Aorta (tissue), 5 donors: ENCODE results near the gene LRRC4C. TPM values are rescaled to one million over a fixed set of nuclear protein-coding genes. Genes with fewer than 3 reads are reported as not detected.

ENCODE experiments used
- ATAC-seq: fragments of 200-7000 bp; cut with Tn5 transposase; one replicate; pipeline ENCODE4 v1.9.1; 2022; ENCODE audit warnings: moderate library complexity; ENCODE audit not compliant: low FRiP score
- DNase-seq, 2 donors: peaks; one replicate each; pipeline ENCODE4 v3.0.0-alpha.2; 2020
- H3K27ac ChIP-seq, 2 donors: one replicate each; pipeline ENCODE4 v1.5.1; 2013; ENCODE audit warnings: low read length in 2 of 2, mild to moderate bottlenecking in 2 of 2, moderate library complexity in 2 of 2, control low read depth in 1 of 2, inconsistent platforms in 1 of 2, low read depth in 1 of 2
- H3K27me3 ChIP-seq, 2 donors: one replicate each; pipeline ENCODE4 v1.6.1; 2013; ENCODE audit warnings: control low read depth in 1 of 2, low read length in 1 of 2, mild to moderate bottlenecking in 1 of 2, moderate library complexity in 1 of 2; ENCODE audit not compliant: insufficient read depth in 2 of 2, control insufficient read depth in 1 of 2
- H3K36me3 ChIP-seq, 2 donors: one replicate each; pipeline ENCODE4 v1.6.1; 2013; ENCODE audit warnings: control low read depth in 1 of 2, low read length in 1 of 2, mild to moderate bottlenecking in 1 of 2; ENCODE audit not compliant: insufficient read depth in 2 of 2, control insufficient read depth in 1 of 2
- H3K4me1 ChIP-seq, 2 donors: one replicate each; pipeline ENCODE4 v1.6.1; 2013; ENCODE audit warnings: low read length in 2 of 2, control low read depth in 1 of 2, mild to moderate bottlenecking in 1 of 2, moderate library complexity in 1 of 2; ENCODE audit not compliant: insufficient read depth in 2 of 2, control insufficient read depth in 1 of 2
- H3K4me3 ChIP-seq, 2 donors: one replicate each; pipeline ENCODE4 v1.5.1; 2013; ENCODE audit warnings: low read length in 2 of 2, control low read depth in 1 of 2, mild to moderate bottlenecking in 1 of 2
- H3K9me3 ChIP-seq: one replicate; pipeline ENCODE4 v1.6.1; 2013; ENCODE audit warnings: mild to moderate bottlenecking, low read length; ENCODE audit not compliant: control insufficient read depth
- WGBS, 2 donors: extraction: QIAGEN DNeasy Blood & Tissue Kit; methylation state at CpG; one replicate each; pipeline ENCODE4 v1.1.7; 2013; 5-methylcytosine and 5-hydroxymethylcytosine counted together
- intact Hi-C, 2 donors: fragments of 100-400 bp; cut with DNase I; formaldehyde crosslinking; loops; one replicate each; pipeline versions ENCODE4 v1.14.2 to v1.15.0; 2022
- long read RNA-seq, 2 donors: library from polyadenylated mRNA; unstranded; transcript quantifications; one replicate each; pipeline ENCODE4 v2.0.0, GENCODE V29; 2020 to 2021
- polyA plus RNA-seq, 2 donors: library from polyadenylated mRNA; stranded (reverse); fragments of 200-250 nt; gene quantifications; one replicate each; pipeline ENCODE4 v1.2.3, GENCODE V29; 2013
- total RNA-seq, 2 donors: library from RNA; stranded (reverse); fragmentation: NEBNext Ultra II Directional; extraction: Animal tissue kit (Norgen Biotek cat#: 25700); gene quantifications; one replicate each; pipeline ENCODE4 v1.2.1, GENCODE V29; 2021
- donor health status: healthy with polysubstance abuse.
- donor health status: Bipolar disorder and iron deficiency.
- donor health status: DM: no; HTN: no; CAD: no.
- donor health status: DM: no; HTN: no; CAD: no.
- donor health status: DM: yes; HTN: yes; CAD: no.

Gene LRRC4C
- total RNA-seq = 1 to 10 TPM in 1 of 2 donors, under 1 TPM in 1; 0.91 to 1.9 TPM
- polyA plus RNA-seq = 1 to 10 TPM in 1 of 2 donors, under 1 TPM in 1; 0.63 to 1.0 TPM
- long read RNA-seq, donor 1, full-length matches to known transcripts = 1 of 2 reads
- long read RNA-seq, donor 1, partial matches to known transcripts = 0 of 2 reads
- long read RNA-seq, donor 1, other reads (novel, unspliced or antisense) = 1 of 2 reads
- long read RNA-seq, donor 2, partial matches to known transcripts = 0 of 1 reads
- long read RNA-seq, donor 2, other reads (novel, unspliced or antisense) = 1 of 1 reads

DNA sequence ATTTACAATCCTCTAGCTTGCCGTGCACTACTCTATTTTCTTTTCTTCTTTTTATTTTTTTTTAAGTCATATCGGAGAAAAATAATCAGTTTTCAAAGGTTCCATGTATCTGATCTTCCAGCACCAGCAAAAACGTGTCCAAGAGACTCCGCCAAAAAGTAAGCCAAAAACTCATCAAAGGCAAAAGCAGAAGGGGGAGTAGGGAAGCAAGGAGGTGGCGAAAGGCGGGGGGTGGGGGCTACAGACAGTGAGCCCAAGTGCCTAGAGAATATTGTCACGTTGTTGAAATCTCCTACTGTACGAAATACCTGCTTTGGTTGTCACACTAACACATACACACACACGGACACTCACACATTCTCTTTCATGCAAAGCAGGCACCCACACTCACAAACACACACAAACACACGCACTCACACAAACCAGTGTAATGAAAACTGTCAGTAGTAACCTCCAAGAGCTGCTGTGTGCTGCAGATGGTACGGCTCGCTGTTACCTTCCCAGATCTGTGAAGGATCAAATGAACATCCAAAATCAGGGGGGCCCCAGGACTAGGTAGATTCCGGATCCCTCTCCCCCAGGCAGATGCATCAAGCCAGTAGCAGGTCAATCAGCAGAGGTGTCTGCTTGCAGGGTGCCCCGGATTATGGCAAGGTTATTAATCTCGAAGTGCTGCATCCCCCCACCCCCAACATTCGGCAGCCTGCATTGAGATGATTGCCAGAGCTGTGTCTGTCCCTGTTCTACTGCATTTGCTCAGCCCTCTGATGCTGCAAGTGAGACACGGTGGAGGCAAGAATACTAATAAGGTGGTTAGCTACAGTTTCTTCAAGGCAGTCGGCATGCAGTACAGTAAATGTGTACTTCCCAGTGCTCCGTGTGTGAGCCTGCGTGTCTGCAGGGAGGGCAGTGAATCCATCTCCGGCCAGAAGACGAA, at the start of gene LRRC4C:
Gene LRRC4C (minus strand): TSS at position 188 of the 937 bp plus-strand sequence.
- no peak within 1 kb of the TSS for H3K27ac ChIP-seq
- peak; percentile 33 for ATAC-seq
- intact Hi-C loops = loop anchor here in 1 of 2 donors (10.0 kb wide), 1 partner anchor 1065 kb away; no protein-coding TSS in a partner anchor
- no peaks in the 10 kb centered on the region for H3K36me3 ChIP-seq
- H3K4me1 ChIP-seq = no peaks in the 10 kb centered on the region
- no peaks in the 10 kb centered on the region for H3K9me3 ChIP-seq
- no peak for DNase-seq
- WGBS, 2 donors = 1 to 2% methylated on average over 22 of the region's 22 CpGs
- no peaks in the 10 kb centered on the region for H3K27me3 ChIP-seq
- no peak within 1 kb of the TSS for H3K4me3 ChIP-seq

DNA sequence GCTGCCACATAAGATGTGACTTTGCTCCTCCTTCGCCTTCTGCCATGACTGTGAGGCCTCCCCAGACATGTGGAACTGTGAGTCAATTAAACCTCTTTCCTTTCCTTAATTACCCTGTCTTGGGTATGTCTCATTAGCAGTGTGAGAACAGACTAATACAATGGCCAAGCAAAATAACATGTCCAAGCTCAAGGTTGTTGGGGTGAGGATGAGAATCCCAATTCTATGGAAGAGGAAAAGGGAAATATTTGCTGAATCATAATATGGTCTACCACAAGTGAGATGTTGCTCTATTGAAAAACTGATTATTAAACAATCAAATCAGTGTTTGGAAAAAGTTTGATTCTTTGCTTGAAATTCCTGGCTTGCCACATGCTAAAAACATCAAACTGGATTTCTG, 48.7 kb upstream of the LRRC4C start:
- Histone ChIP-seq H3K36me3 (no peaks in the 10 kb centered on the region), H3K4me1 (no peaks in the 10 kb centered on the region), H3K4me3 (no peak overlapping the region), H3K27me3 (no peaks in the 10 kb centered on the region), H3K9me3 (no peaks in the 10 kb centered on the region), H3K27ac (no peak overlapping the region)
- no peak for ATAC-seq
- DNase-seq = no peak
- intact Hi-C loops = no loop called here
- 90 to 93% methylated on average over 1 of the region's 1 CpG for WGBS, 2 donors

DNA sequence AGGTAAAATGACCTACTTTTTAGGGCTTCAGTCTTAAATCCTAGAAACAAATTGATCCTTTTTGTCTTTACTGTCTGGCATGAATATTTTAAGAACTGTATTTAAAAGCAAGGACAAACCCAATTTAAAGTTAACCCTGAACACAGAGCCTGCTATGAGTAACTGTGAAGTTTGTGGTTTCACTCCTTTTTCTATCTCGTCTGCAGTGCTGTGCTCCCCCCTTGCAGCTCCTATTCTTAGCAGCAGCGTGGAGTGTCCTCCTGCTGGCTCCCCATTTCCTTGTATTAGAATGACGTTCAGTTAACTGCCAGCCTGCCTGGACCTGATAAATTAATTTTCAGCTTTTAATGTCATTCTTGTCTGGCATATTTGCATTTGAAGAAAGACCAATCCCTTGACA, 40.0 kb upstream of the LRRC4C start:
- WGBS, 2 donors = 9 to 18% methylated on average over 3 of the region's 3 CpGs
- ATAC-seq = no peak

DNA sequence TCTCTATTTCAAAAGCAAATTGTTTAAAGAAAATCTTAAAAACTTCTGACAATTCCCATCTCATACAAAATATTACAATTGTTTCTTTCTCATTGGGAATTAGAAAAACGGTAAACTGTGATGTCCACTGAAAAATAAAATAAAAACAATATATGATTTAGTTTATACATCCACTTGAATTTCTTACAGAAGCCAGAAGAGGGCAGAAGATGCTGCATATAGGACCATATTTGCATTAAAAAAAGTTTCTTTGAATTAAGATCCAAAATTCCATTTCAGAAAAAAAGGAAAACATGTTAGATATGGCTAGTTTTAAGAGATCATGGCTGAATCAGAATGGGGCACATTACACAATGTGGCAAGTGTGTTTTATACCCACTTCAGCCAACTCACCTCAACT, 39.3 kb upstream of the LRRC4C start:
- Histone ChIP-seq H3K4me3 (no peak overlapping the region), H3K9me3 (no peaks in the 10 kb centered on the region), H3K4me1 (no peaks in the 10 kb centered on the region), H3K27me3 (no peaks in the 10 kb centered on the region), H3K27ac (no peak overlapping the region), H3K36me3 (no peaks in the 10 kb centered on the region)
- DNase-seq = no peak
- WGBS, 2 donors = 2 to 3% methylated on average over 1 of the region's 1 CpG
- intact Hi-C loops = no loop called here
- ATAC-seq = no peak

More for the DNA sequence above, 40.0 kb upstream of the LRRC4C start:
- Histone ChIP-seq H3K27ac (no peak overlapping the region), H3K27me3 (no peaks in the 10 kb centered on the region), H3K4me3 (no peak overlapping the region), H3K4me1 (no peaks in the 10 kb centered on the region), H3K9me3 (no peaks in the 10 kb centered on the region), H3K36me3 (no peaks in the 10 kb centered on the region)
- intact Hi-C loops = no loop called here
- no peak for DNase-seq

DNA sequence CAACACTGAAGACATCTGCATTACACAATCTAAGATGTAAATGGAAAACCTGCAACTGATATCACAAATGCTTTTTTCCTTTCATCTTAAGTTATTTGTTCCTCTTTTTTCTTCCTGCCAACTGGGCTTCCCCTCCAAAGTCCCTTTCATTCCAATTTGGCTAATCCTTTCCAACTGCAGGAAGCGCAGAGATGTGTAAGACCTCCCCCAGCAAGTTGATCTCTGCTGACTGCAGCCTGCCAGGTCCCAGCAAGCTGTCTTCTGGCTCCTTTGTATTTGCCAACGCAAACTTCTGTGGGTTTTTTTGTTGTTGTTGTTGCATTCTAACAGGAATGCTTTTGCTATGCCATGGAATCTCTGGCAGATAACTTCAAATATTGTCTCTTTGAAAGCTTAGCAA, 38.5 kb upstream of the LRRC4C start:
- no peaks in the 10 kb centered on the region for H3K36me3 ChIP-seq

DNA sequence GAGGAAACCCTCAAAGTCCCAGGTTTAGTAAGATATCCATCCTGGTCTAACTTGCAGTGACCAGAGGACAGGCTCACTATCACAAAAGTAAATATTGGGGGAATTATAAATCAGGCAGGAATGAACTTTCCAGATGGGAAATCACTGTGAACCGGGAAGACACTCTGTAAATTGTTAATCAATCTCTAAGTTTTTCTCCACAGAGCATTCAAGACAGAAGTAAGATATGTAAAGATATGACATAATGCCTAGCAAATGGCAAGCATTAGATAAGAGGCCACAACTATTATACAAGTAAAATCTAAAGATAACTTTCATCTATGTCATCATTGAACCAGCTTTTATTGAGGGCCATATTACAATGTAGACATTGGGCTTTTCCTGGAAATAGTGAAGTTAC, 35.3 kb upstream of the LRRC4C start:
- intact Hi-C loops = no loop called here

More for the DNA sequence above, 38.5 kb upstream of the LRRC4C start:
- Histone ChIP-seq H3K4me3 (no peak overlapping the region), H3K27ac (no peak overlapping the region), H3K4me1 (no peaks in the 10 kb centered on the region), H3K27me3 (no peaks in the 10 kb centered on the region), H3K9me3 (no peaks in the 10 kb centered on the region)
- DNase-seq (no peak), ATAC-seq (no peak)
- intact Hi-C loops = no loop called here
- WGBS, 2 donors = 5 to 7% methylated on average over 2 of the region's 2 CpGs

DNA sequence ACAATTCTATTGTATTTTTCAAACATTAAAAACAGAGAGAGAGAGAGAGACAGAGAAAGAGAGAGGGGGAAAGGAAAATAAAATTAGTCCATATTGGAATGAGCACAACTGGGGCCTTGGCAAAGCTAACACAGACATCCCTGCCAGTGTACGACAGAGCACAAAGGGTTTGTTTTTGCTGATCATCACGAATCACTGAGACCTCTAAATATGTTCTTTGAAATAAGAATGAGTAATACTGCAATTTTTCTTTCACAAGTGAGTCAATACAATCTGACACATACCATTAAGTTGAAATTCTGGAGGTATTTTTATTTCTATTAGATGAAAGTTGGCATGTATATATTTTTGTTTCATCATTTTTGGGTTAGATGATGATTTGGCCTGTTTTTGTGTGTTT, 27.0 kb upstream of the LRRC4C start:
- no peaks in the 10 kb centered on the region for H3K4me1 ChIP-seq
- DNase-seq = no peak
- H3K27ac ChIP-seq = no peak overlapping the region
- H3K9me3 ChIP-seq = no peaks in the 10 kb centered on the region
- H3K36me3 ChIP-seq = no peaks in the 10 kb centered on the region
- intact Hi-C loops = no loop called here
- no peaks in the 10 kb centered on the region for H3K27me3 ChIP-seq
- no peak overlapping the region for H3K4me3 ChIP-seq
- 7 to 19% methylated on average over 2 of the region's 2 CpGs for WGBS, 2 donors
- no peak for ATAC-seq

More for the DNA sequence above, 35.3 kb upstream of the LRRC4C start:
- 3 to 13% methylated on average over 1 of the region's 1 CpG for WGBS, 2 donors
- Histone ChIP-seq H3K27me3 (no peaks in the 10 kb centered on the region), H3K27ac (no peak overlapping the region), H3K4me1 (no peaks in the 10 kb centered on the region), H3K4me3 (no peak overlapping the region), H3K36me3 (no peaks in the 10 kb centered on the region), H3K9me3 (no peaks in the 10 kb centered on the region)
- ATAC-seq (no peak), DNase-seq (no peak)

DNA sequence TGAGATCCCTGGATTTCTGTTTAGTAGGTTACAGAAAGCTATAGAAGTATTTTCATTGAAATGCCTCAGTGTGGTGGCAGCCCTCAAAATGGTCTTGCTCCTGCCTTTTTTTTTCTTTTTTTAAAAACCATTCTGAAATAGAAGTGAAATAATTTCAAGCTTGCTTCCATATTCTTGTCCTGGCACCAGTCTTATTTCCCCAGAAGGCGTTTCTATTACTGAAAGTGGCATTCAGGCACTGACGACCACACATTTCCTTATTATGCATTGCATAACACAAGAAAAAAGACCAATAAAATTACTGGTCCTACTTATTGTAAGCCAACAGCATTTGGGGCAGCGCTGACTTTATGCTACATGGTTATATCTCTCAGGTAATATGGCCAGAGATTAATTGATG, 24.5 kb upstream of the LRRC4C start:
- H3K4me3 ChIP-seq = no peak overlapping the region
- intact Hi-C loops = no loop called here
- H3K36me3 ChIP-seq = no peaks in the 10 kb centered on the region
- H3K9me3 ChIP-seq = peaks cover 3% of the 10 kb centered on the region
- H3K27me3 ChIP-seq = no peaks in the 10 kb centered on the region
- H3K4me1 ChIP-seq = no peaks in the 10 kb centered on the region
- 30 to 32% methylated on average over 3 of the region's 3 CpGs for WGBS, 2 donors
- no peak overlapping the region for H3K27ac ChIP-seq
- no peak for ATAC-seq
- DNase-seq = no peak
